Measurements from ENCODE around the gene TEX11.
"Not testable (repeated sequence)": the region's sequence is repeated elsewhere in the genome, so short reads cannot be mapped to it uniquely, and the experiment has no call there.

TEX11 gene

GRCh38 chrX:70527053-70527452 is 381.5 kb downstream of the TEX11 start:
- Histone ChIP-seq H2BK5ac (ENCODE audit: low read length) (no peak overlapping the region), H4K5ac (ENCODE audit: low read length) (no peak overlapping the region), H3K18ac (ENCODE audit: low read length) (no peak overlapping the region), H3K79me1 (ENCODE audit: low read length) (no peaks in the 10 kb centered on the region), H3K4me1 (ENCODE audit: control insufficient read depth, low read depth, low read length) (no peaks in the 10 kb centered on the region), H3K23ac (ENCODE audit: low read length) (no peak overlapping the region), H2AK5ac (ENCODE audit: low read length) (no peak overlapping the region), H3K4me2 (ENCODE audit: low read length) (no peak overlapping the region), H3K4me3 (ENCODE audit: low read length) (no peak overlapping the region), H3K56ac (ENCODE audit: low read length) (no peak overlapping the region), H3K4ac (ENCODE audit: low read depth, low read length) (no peak overlapping the region), H2BK120ac (ENCODE audit: low read depth, low read length) (no peak overlapping the region), H3K27me3 (ENCODE audit: insufficient read depth, low read length, poor library complexity) (no peaks in the 10 kb centered on the region), H2BK15ac (replicated peaks; ENCODE audit: low read depth) (no peak overlapping the region), H3K36me3 (ENCODE audit: control insufficient read depth, insufficient read depth, low read length) (no peaks in the 10 kb centered on the region), H3K27ac (ENCODE audit: low read depth, low read length) (no peak overlapping the region), H3K79me2 (ENCODE audit: control insufficient read depth, insufficient read depth, low read length) (no peaks in the 10 kb centered on the region), H3K9ac (ENCODE audit: low read length) (no peak overlapping the region), H4K8ac (ENCODE audit: low read depth, low read length) (no peak overlapping the region)
- DNase-seq, result no peak

- no peak overlapping the region for H3K9ac ChIP-seq (ENCODE audit: low read length)
- no peaks in the 10 kb centered on the region for H3K79me2 ChIP-seq (ENCODE audit: control insufficient read depth, insufficient read depth, low read length)
- H3K4me1 ChIP-seq (ENCODE audit: control insufficient read depth, low read depth, low read length), result no peaks in the 10 kb centered on the region
- no peak overlapping the region for H3K4me2 ChIP-seq (ENCODE audit: low read length)
- no peak overlapping the region for H3K56ac ChIP-seq (ENCODE audit: low read length)
- no peak overlapping the region for H3K23ac ChIP-seq (ENCODE audit: low read length)
- no peaks in the 10 kb centered on the region for H3K27me3 ChIP-seq (ENCODE audit: insufficient read depth, low read length, poor library complexity)
- no peak overlapping the region for H4K5ac ChIP-seq (ENCODE audit: low read length)
- DNase-seq, result no peak
- H2BK120ac ChIP-seq (ENCODE audit: low read depth, low read length), result no peak overlapping the region
- H3K27ac ChIP-seq (ENCODE audit: low read depth, low read length), result no peak overlapping the region
- H2AK5ac ChIP-seq (ENCODE audit: low read length), result no peak overlapping the region
- H2BK15ac ChIP-seq (replicated peaks; ENCODE audit: low read depth), result no peak overlapping the region
- H3K4me3 ChIP-seq (ENCODE audit: low read length), result no peak overlapping the region
- no CpG with 5 or more reads among the region's 8 CpGs for WGBS (ENCODE audit: extremely low coverage, insufficient coverage, low lambda C conversion rate)
- no peaks in the 10 kb centered on the region for H3K36me3 ChIP-seq (ENCODE audit: control insufficient read depth, insufficient read depth, low read length)
- no peak overlapping the region for H3K4ac ChIP-seq (ENCODE audit: low read depth, low read length)
- no peaks in the 10 kb centered on the region for H3K79me1 ChIP-seq (ENCODE audit: low read length)
- no peak overlapping the region for H3K18ac ChIP-seq (ENCODE audit: low read length)
- no peak overlapping the region for H2BK5ac ChIP-seq (ENCODE audit: low read length)
- H4K8ac ChIP-seq (ENCODE audit: low read depth, low read length), result no peak overlapping the region
Measured at GRCh38 chrX:70525733-70526132, 382.8 kb downstream of the TEX11 start.

GRCh38 chrX:70515692-70516091 is 392.8 kb downstream of the TEX11 start:
- H4K8ac ChIP-seq (ENCODE audit: low read depth, low read length); H3K79me2 ChIP-seq (ENCODE audit: control insufficient read depth, insufficient read depth, low read length); H3K18ac ChIP-seq (ENCODE audit: low read length); H3K36me3 ChIP-seq (ENCODE audit: control insufficient read depth, insufficient read depth, low read length); H2BK120ac ChIP-seq (ENCODE audit: low read depth, low read length); H3K4ac ChIP-seq (ENCODE audit: low read depth, low read length); H3K79me1 ChIP-seq (ENCODE audit: low read length); H3K56ac ChIP-seq (ENCODE audit: low read length); DNase-seq; H4K5ac ChIP-seq (ENCODE audit: low read length); H2BK15ac ChIP-seq (replicated peaks; ENCODE audit: low read depth); H2BK5ac ChIP-seq (ENCODE audit: low read length); H3K4me2 ChIP-seq (ENCODE audit: low read length); H3K9ac ChIP-seq (ENCODE audit: low read length); H3K23ac ChIP-seq (ENCODE audit: low read length); H2AK5ac ChIP-seq (ENCODE audit: low read length); H3K4me3 ChIP-seq (ENCODE audit: low read length); H3K27ac ChIP-seq (ENCODE audit: low read depth, low read length); H3K4me1 ChIP-seq (ENCODE audit: control insufficient read depth, low read depth, low read length); H3K27me3 ChIP-seq (ENCODE audit: insufficient read depth, low read length, poor library complexity): not testable (repeated sequence)
- no CpG with 5 or more reads among the region's 1 CpG for WGBS (ENCODE audit: extremely low coverage, insufficient coverage, low lambda C conversion rate)

- not testable (repeated sequence) for H2BK120ac ChIP-seq (ENCODE audit: low read depth, low read length); H2BK5ac ChIP-seq (ENCODE audit: low read length); H4K5ac ChIP-seq (ENCODE audit: low read length); DNase-seq; H3K79me2 ChIP-seq (ENCODE audit: control insufficient read depth, insufficient read depth, low read length); H3K4me1 ChIP-seq (ENCODE audit: control insufficient read depth, low read depth, low read length); H3K56ac ChIP-seq (ENCODE audit: low read length); H3K27me3 ChIP-seq (ENCODE audit: insufficient read depth, low read length, poor library complexity); H3K4ac ChIP-seq (ENCODE audit: low read depth, low read length); H2BK15ac ChIP-seq (replicated peaks; ENCODE audit: low read depth); H3K4me2 ChIP-seq (ENCODE audit: low read length); H3K36me3 ChIP-seq (ENCODE audit: control insufficient read depth, insufficient read depth, low read length); H3K79me1 ChIP-seq (ENCODE audit: low read length); H3K23ac ChIP-seq (ENCODE audit: low read length); H2AK5ac ChIP-seq (ENCODE audit: low read length); H3K27ac ChIP-seq (ENCODE audit: low read depth, low read length); H4K8ac ChIP-seq (ENCODE audit: low read depth, low read length); H3K18ac ChIP-seq (ENCODE audit: low read length); H3K9ac ChIP-seq (ENCODE audit: low read length); H3K4me3 ChIP-seq (ENCODE audit: low read length)
- no CpG with 5 or more reads among the region's 4 CpGs for WGBS (ENCODE audit: extremely low coverage, insufficient coverage, low lambda C conversion rate)
Measured at GRCh38 chrX:70515270-70515669, 393.2 kb downstream of the TEX11 start.

GRCh38 chrX:70509078-70509477 is 399.4 kb downstream of the TEX11 start:
- Histone ChIP-seq H3K18ac (ENCODE audit: low read length) (no peak overlapping the region), H2AK5ac (ENCODE audit: low read length) (no peak overlapping the region), H4K8ac (ENCODE audit: low read depth, low read length) (no peak overlapping the region), H3K9ac (ENCODE audit: low read length) (no peak overlapping the region), H3K27ac (ENCODE audit: low read depth, low read length) (peak overlapping the region; percentile 62), H3K27me3 (ENCODE audit: insufficient read depth, low read length, poor library complexity) (no peaks in the 10 kb centered on the region), H3K4me2 (ENCODE audit: low read length) (no peak overlapping the region), H3K79me1 (ENCODE audit: low read length) (no peaks in the 10 kb centered on the region), H2BK15ac (replicated peaks; ENCODE audit: low read depth) (no peak overlapping the region), H4K5ac (ENCODE audit: low read length) (no peak overlapping the region), H3K36me3 (ENCODE audit: control insufficient read depth, insufficient read depth, low read length) (no peaks in the 10 kb centered on the region), H2BK120ac (ENCODE audit: low read depth, low read length) (no peak overlapping the region), H3K56ac (ENCODE audit: low read length) (peak overlapping the region; percentile 7), H3K23ac (ENCODE audit: low read length) (no peak overlapping the region), H3K4me3 (ENCODE audit: low read length) (no peak overlapping the region), H3K4ac (ENCODE audit: low read depth, low read length) (no peak overlapping the region), H3K79me2 (ENCODE audit: control insufficient read depth, insufficient read depth, low read length) (no peaks in the 10 kb centered on the region), H2BK5ac (ENCODE audit: low read length) (no peak overlapping the region), H3K4me1 (ENCODE audit: control insufficient read depth, low read depth, low read length) (peaks cover 2% of the 10 kb centered on the region)
- DNase-seq, result no peak
- WGBS (ENCODE audit: extremely low coverage, insufficient coverage, low lambda C conversion rate), result no CpG with 5 or more reads among the region's 4 CpGs

- peak; percentile 76 for DNase-seq
- no CpG with 5 or more reads among the region's 6 CpGs for WGBS (ENCODE audit: extremely low coverage, insufficient coverage, low lambda C conversion rate)
- H3K27ac ChIP-seq (ENCODE audit: low read depth, low read length), result no peak overlapping the region
Measured at GRCh38 chrX:70508296-70508911, 400.1 kb downstream of the TEX11 start.

More at GRCh38 chrX:70508296-70508911, 400.1 kb downstream of the TEX11 start:
- Histone ChIP-seq H3K4me1 (ENCODE audit: control insufficient read depth, low read depth, low read length) (peaks cover 2% of the 10 kb centered on the region), H3K23ac (ENCODE audit: low read length) (no peak overlapping the region), H4K8ac (ENCODE audit: low read depth, low read length) (no peak overlapping the region), H3K4me3 (ENCODE audit: low read length) (no peak overlapping the region), H3K9ac (ENCODE audit: low read length) (no peak overlapping the region), H3K79me2 (ENCODE audit: control insufficient read depth, insufficient read depth, low read length) (no peaks in the 10 kb centered on the region), H3K18ac (ENCODE audit: low read length) (no peak overlapping the region), H3K4me2 (ENCODE audit: low read length) (no peak overlapping the region), H3K27me3 (ENCODE audit: insufficient read depth, low read length, poor library complexity) (no peaks in the 10 kb centered on the region), H2BK120ac (ENCODE audit: low read depth, low read length) (no peak overlapping the region), H2BK5ac (ENCODE audit: low read length) (no peak overlapping the region), H4K5ac (ENCODE audit: low read length) (no peak overlapping the region), H3K79me1 (ENCODE audit: low read length) (no peaks in the 10 kb centered on the region), H3K36me3 (ENCODE audit: control insufficient read depth, insufficient read depth, low read length) (peaks cover 3% of the 10 kb centered on the region), H2AK5ac (ENCODE audit: low read length) (no peak overlapping the region), H3K56ac (ENCODE audit: low read length) (no peak overlapping the region), H2BK15ac (replicated peaks; ENCODE audit: low read depth) (no peak overlapping the region), H3K4ac (ENCODE audit: low read depth, low read length) (no peak overlapping the region)
